Endothelial cell (in vitro differentiated cells): ENCODE measurements around the gene CRABP2. TPM values are rescaled to one million over a fixed set of nuclear protein-coding genes. Genes with fewer than 3 reads are reported as not detected.

Experiments used
- DNase-seq: peaks from one replicate; pipeline ENCODE4 v3.0.0; 2021; ENCODE audit warnings: low spot score
- H3K27ac Mint-ChIP-seq: one replicate; pipeline ENCODE4 v1.8.0; 2021; ENCODE audit warnings: mixed read lengths, inconsistent platforms; ENCODE audit not compliant: unreplicated experiment
- H3K27me3 Mint-ChIP-seq: one replicate; pipeline ENCODE4 v1.8.0; 2021; ENCODE audit warnings: mild to moderate bottlenecking, moderate library complexity, mixed read lengths, inconsistent platforms; ENCODE audit not compliant: unreplicated experiment
- H3K36me3 Mint-ChIP-seq: one replicate; pipeline ENCODE4 v1.8.0; 2021; ENCODE audit warnings: mild to moderate bottlenecking, low read depth, mixed read lengths, inconsistent platforms; ENCODE audit not compliant: unreplicated experiment
- H3K4me1 Mint-ChIP-seq: one replicate; pipeline ENCODE4 v1.8.0; 2021; ENCODE audit warnings: mild to moderate bottlenecking, mixed read lengths, inconsistent platforms; ENCODE audit not compliant: unreplicated experiment
- H3K4me3 Mint-ChIP-seq: one replicate; pipeline ENCODE4 v1.8.0; 2021; ENCODE audit warnings: mild to moderate bottlenecking, mixed read lengths, inconsistent platforms; ENCODE audit not compliant: unreplicated experiment
- H3K9me3 Mint-ChIP-seq: one replicate; pipeline ENCODE4 v1.8.0; 2021; ENCODE audit warnings: mixed read lengths, inconsistent platforms; ENCODE audit not compliant: unreplicated experiment
- CTCF ChIP-seq: fragments of 200-600 bp; sonication (generic); IDR thresholded peaks from one replicate; pipeline ENCODE4 v1.5.0; 2021; ENCODE audit warnings: antibody characterized with exemption; ENCODE audit not compliant: unreplicated experiment
- total RNA-seq: library from RNA; stranded (reverse); fragmentation: NEBNext Ultra II Directional; extraction: Animal tissue kit (Norgen Biotek cat#: 25700); gene quantifications from one replicate; pipeline ENCODE4 v1.2.1, GENCODE V29; 2021; ENCODE audit not compliant: unreplicated experiment

Gene CRABP2
- total RNA-seq, 1 donor from 2014 or later, result 9.5 TPM

GRCh38 chr1:156748670-156749418, 43.5 kb upstream of the CRABP2 start:
- Mint-ChIP-seq H3K27me3 (peaks cover 26% of the 10 kb centered on the region), H3K4me1 (peaks cover 56% of the 10 kb centered on the region), H3K36me3 (peaks cover 20% of the 10 kb centered on the region), H3K9me3 (no peaks in the 10 kb centered on the region), H3K4me3 (peak overlapping the region; percentile 94), H3K27ac (peak overlapping the region; percentile 99)
- no peak for DNase-seq
- no peak for TF ChIP-seq CTCF

- TF ChIP-seq CTCF, result no peak
- Mint-ChIP-seq H3K27ac (peak overlapping the region; percentile 99), H3K36me3 (peaks cover 20% of the 10 kb centered on the region), H3K27me3 (peaks cover 26% of the 10 kb centered on the region), H3K4me1 (peaks cover 55% of the 10 kb centered on the region), H3K9me3 (no peaks in the 10 kb centered on the region), H3K4me3 (peak overlapping the region; percentile 94)
- DNase-seq, result no peak
These were observed 42.6 kb upstream of the CRABP2 start for GRCh38 chr1:156747742-156748669.

GRCh38 chr1:156746728-156747631, 41.6 kb upstream of the CRABP2 start:
- H3K27me3 Mint-ChIP-seq, result peaks cover 27% of the 10 kb centered on the region
- H3K4me1 Mint-ChIP-seq, result peaks cover 51% of the 10 kb centered on the region
- peak overlapping the region; percentile 100 for H3K27ac Mint-ChIP-seq
- H3K36me3 Mint-ChIP-seq, result peaks cover 23% of the 10 kb centered on the region
- peak overlapping the region; percentile 85 for H3K4me3 Mint-ChIP-seq
- peak; percentile 91 for DNase-seq
- H3K9me3 Mint-ChIP-seq, result no peaks in the 10 kb centered on the region
- no peak for TF ChIP-seq CTCF

GRCh38 chr1:156746406-156746727, 41.0 kb upstream of the CRABP2 start:
- Mint-ChIP-seq H3K4me1 (peaks cover 54% of the 10 kb centered on the region), H3K9me3 (no peaks in the 10 kb centered on the region), H3K27ac (peak overlapping the region; percentile 100), H3K4me3 (peak overlapping the region; percentile 85), H3K36me3 (peaks cover 27% of the 10 kb centered on the region), H3K27me3 (peaks cover 28% of the 10 kb centered on the region)
- no peak for DNase-seq
- TF ChIP-seq CTCF, result no peak
